ENCODE data around the gene CBY2. TPM values are rescaled to one million over a fixed set of nuclear protein-coding genes. Genes with fewer than 3 reads are reported as not detected.

Gene CBY2
- polyA plus RNA-seq, 1 donor from 2014 or later: not detected

DNA sequence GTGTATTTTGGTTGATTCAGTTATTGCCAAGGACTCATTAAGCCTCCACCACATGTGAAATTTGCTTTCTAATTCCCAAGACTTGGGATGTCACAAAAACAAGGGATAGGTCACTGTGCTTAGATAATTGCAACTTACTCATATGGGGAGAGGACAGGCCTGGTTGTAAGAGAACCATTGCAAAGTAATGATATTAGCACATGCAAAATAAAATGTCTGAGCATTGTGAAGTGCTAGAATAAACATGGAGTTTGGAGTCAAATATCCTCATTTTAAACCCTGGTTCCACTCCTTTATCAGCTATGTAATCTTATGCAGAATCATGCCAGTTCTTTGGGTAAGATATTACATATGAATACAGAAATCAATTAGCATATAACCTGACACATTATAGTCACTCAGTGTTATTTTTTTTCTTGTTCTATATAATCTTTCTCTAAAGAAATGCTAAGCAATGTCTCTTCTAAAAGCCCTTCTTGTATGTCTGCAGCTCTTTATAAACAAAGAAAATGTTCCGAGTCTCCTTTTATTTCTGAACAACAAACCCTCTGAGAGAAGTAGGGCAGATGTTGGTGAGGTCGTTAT is 5.5 kb downstream of the CBY2 start:
- H3K36me3 ChIP-seq (ENCODE audit: insufficient read depth, low read length): no peaks in the 10 kb centered on the region
- H2AFZ ChIP-seq (ENCODE audit: low read depth, low read length): no peak overlapping the region
- H3K27ac ChIP-seq (ENCODE audit: low read length): peak overlapping the region; percentile 49
- no peaks in the 10 kb centered on the region for H3F3A ChIP-seq (ENCODE audit: insufficient read depth, low read length, poor library complexity, severe bottlenecking)
- no peaks in the 10 kb centered on the region for H4K20me1 ChIP-seq (ENCODE audit: insufficient read depth)
- H3K27me3 ChIP-seq (ENCODE audit: insufficient read depth, low read depth, low read length): no peaks in the 10 kb centered on the region
- TF ChIP-seq, protein P1, sequence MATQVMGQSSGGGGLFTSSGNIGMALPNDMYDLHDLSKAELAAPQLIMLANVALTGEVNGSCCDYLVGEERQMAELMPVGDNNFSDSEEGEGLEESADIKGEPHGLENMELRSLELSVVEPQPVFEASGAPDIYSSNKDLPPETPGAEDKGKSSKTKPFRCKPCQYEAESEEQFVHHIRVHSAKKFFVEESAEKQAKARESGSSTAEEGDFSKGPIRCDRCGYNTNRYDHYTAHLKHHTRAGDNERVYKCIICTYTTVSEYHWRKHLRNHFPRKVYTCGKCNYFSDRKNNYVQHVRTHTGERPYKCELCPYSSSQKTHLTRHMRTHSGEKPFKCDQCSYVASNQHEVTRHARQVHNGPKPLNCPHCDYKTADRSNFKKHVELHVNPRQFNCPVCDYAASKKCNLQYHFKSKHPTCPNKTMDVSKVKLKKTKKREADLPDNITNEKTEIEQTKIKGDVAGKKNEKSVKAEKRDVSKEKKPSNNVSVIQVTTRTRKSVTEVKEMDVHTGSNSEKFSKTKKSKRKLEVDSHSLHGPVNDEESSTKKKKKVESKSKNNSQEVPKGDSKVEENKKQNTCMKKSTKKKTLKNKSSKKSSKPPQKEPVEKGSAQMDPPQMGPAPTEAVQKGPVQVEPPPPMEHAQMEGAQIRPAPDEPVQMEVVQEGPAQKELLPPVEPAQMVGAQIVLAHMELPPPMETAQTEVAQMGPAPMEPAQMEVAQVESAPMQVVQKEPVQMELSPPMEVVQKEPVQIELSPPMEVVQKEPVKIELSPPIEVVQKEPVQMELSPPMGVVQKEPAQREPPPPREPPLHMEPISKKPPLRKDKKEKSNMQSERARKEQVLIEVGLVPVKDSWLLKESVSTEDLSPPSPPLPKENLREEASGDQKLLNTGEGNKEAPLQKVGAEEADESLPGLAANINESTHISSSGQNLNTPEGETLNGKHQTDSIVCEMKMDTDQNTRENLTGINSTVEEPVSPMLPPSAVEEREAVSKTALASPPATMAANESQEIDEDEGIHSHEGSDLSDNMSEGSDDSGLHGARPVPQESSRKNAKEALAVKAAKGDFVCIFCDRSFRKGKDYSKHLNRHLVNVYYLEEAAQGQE (IDR thresholded peaks at IDR 0.05; ENCODE audit: borderline replicate concordance): no peak
- TF ChIP-seq RAD21 (conservative IDR thresholded peaks at IDR 0.05) (no peak), EP300 (conservative IDR thresholded peaks at IDR 0.05; ENCODE audit: poor library complexity, severe bottlenecking) (no peak), TAF1 (IDR thresholded peaks at IDR 0.05; ENCODE audit: low read depth) (no peak), EZH2 (IDR thresholded peaks at IDR 0.05; ENCODE audit: borderline replicate concordance, insufficient read depth, low read length, poor library complexity, severe bottlenecking) (no peak), POLR2AphosphoS5 (IDR thresholded peaks at IDR 0.05) (no peak)
- TF ChIP-seq, protein P2, sequence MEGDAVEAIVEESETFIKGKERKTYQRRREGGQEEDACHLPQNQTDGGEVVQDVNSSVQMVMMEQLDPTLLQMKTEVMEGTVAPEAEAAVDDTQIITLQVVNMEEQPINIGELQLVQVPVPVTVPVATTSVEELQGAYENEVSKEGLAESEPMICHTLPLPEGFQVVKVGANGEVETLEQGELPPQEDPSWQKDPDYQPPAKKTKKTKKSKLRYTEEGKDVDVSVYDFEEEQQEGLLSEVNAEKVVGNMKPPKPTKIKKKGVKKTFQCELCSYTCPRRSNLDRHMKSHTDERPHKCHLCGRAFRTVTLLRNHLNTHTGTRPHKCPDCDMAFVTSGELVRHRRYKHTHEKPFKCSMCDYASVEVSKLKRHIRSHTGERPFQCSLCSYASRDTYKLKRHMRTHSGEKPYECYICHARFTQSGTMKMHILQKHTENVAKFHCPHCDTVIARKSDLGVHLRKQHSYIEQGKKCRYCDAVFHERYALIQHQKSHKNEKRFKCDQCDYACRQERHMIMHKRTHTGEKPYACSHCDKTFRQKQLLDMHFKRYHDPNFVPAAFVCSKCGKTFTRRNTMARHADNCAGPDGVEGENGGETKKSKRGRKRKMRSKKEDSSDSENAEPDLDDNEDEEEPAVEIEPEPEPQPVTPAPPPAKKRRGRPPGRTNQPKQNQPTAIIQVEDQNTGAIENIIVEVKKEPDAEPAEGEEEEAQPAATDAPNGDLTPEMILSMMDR (IDR thresholded peaks at IDR 0.05; ENCODE audit: poor library complexity, severe bottlenecking): no peak
- H3K9me3 ChIP-seq (ENCODE audit: low read length): no peaks in the 10 kb centered on the region
- no peaks in the 10 kb centered on the region for H3K79me2 ChIP-seq (replicated peaks; ENCODE audit: insufficient read depth, low read length)
- H3K9me2 ChIP-seq (ENCODE audit: insufficient read depth, low read length): no peaks in the 10 kb centered on the region
- no peak overlapping the region for H3K4me2 ChIP-seq (ENCODE audit: low read length)
- peak overlapping the region; percentile 4 for H3K4me3 ChIP-seq (ENCODE audit: low read length)
- H3K9ac ChIP-seq (ENCODE audit: low read length): no peak overlapping the region

DNA sequence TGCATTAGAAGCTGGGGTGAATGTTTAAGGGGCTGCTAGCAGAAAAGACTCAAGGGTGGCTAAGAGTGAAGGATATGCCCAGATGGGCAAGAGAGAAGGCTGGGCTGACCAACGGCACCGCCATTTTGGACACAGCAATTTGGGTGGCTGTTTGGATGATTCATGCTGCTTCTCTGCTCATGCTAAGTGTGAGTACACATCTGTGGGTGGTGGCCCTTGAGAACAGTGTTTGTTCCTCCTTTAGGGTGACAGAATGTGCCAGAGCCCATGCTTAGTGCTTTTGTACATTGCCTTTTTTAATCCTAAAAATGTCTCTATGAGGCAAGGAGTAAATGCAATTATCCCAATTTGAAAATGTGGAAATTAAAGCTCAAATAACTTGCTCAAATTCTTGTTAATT is 9.8 kb downstream of the CBY2 start:
- H3K4me3 ChIP-seq (ENCODE audit: low read length): no peak overlapping the region
- no peaks in the 10 kb centered on the region for H3F3A ChIP-seq (ENCODE audit: insufficient read depth, low read length, poor library complexity, severe bottlenecking)
- H3K9ac ChIP-seq (ENCODE audit: low read length): no peak overlapping the region
- TF ChIP-seq EP300 (conservative IDR thresholded peaks at IDR 0.05; ENCODE audit: poor library complexity, severe bottlenecking) (no peak), POLR2AphosphoS5 (IDR thresholded peaks at IDR 0.05) (no peak)
- no peaks in the 10 kb centered on the region for H4K20me1 ChIP-seq (ENCODE audit: insufficient read depth)
- no peak overlapping the region for H3K27ac ChIP-seq (ENCODE audit: low read length)
- no peaks in the 10 kb centered on the region for H3K9me2 ChIP-seq (ENCODE audit: insufficient read depth, low read length)
- H2AFZ ChIP-seq (ENCODE audit: low read depth, low read length): no peak overlapping the region
- no peak overlapping the region for H3K4me2 ChIP-seq (ENCODE audit: low read length)
- no peaks in the 10 kb centered on the region for H3K27me3 ChIP-seq (ENCODE audit: insufficient read depth, low read depth, low read length)
- H3K9me3 ChIP-seq (ENCODE audit: low read length): no peaks in the 10 kb centered on the region
- H3K36me3 ChIP-seq (ENCODE audit: insufficient read depth, low read length): no peaks in the 10 kb centered on the region
- H3K79me2 ChIP-seq (replicated peaks; ENCODE audit: insufficient read depth, low read length): no peaks in the 10 kb centered on the region

DNA sequence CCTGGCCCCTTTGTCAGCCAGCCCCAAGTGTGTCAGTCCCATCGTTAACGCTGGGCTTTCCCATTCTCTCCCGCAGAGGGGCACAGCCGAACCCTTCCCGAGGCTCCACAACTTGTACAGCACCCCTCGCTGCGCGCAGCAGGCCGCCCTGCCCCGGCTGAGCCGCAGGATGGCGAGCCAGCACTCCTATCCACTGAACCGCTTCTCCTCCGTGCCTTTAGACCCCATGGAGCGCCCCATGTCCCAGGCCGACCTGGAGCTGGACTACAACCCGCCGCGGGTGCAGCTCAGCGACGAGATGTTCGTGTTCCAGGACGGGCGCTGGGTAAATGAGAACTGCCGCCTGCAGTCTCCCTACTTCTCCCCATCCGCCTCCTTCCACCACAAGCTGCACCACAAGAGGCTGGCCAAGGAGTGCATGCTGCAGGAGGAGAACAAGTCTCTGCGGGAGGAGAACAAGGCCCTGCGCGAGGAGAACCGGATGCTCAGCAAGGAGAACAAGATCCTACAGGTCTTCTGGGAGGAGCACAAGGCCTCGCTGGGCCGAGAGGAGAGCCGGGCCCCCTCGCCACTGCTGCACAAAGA is 11.1 kb downstream of the CBY2 start:
- H3K9me3 ChIP-seq (ENCODE audit: low read length): no peaks in the 10 kb centered on the region
- no peaks in the 10 kb centered on the region for H3K9me2 ChIP-seq (ENCODE audit: insufficient read depth, low read length)
- no peaks in the 10 kb centered on the region for H3K79me2 ChIP-seq (replicated peaks; ENCODE audit: insufficient read depth, low read length)
- H3K4me3 ChIP-seq (ENCODE audit: low read length): no peak overlapping the region
- no peak for TF ChIP-seq SMC3 (conservative IDR thresholded peaks at IDR 0.05; ENCODE audit: poor library complexity)
- no peak for TF ChIP-seq MXI1 (conservative IDR thresholded peaks at IDR 0.05; ENCODE audit: poor library complexity, severe bottlenecking)
- TF ChIP-seq, protein P2 (IDR thresholded peaks at IDR 0.05; ENCODE audit: poor library complexity, severe bottlenecking): no peak
- no peak for TF ChIP-seq POLR2AphosphoS5 (IDR thresholded peaks at IDR 0.05)
- no peak for TF ChIP-seq RAD21 (conservative IDR thresholded peaks at IDR 0.05)
- no peak for TF ChIP-seq TAF1 (IDR thresholded peaks at IDR 0.05; ENCODE audit: low read depth)
- TF ChIP-seq EP300 (conservative IDR thresholded peaks at IDR 0.05; ENCODE audit: poor library complexity, severe bottlenecking): no peak
- TF ChIP-seq, protein P1 (IDR thresholded peaks at IDR 0.05; ENCODE audit: borderline replicate concordance): no peak
- TF ChIP-seq EZH2 (IDR thresholded peaks at IDR 0.05; ENCODE audit: borderline replicate concordance, insufficient read depth, low read length, poor library complexity, severe bottlenecking): no peak
- H4K20me1 ChIP-seq (ENCODE audit: insufficient read depth): no peaks in the 10 kb centered on the region
- H3K36me3 ChIP-seq (ENCODE audit: insufficient read depth, low read length): no peaks in the 10 kb centered on the region
- no peaks in the 10 kb centered on the region for H3F3A ChIP-seq (ENCODE audit: insufficient read depth, low read length, poor library complexity, severe bottlenecking)
- no peak overlapping the region for H2AFZ ChIP-seq (ENCODE audit: low read depth, low read length)
- no peak overlapping the region for H3K4me2 ChIP-seq (ENCODE audit: low read length)
- no peaks in the 10 kb centered on the region for H3K27me3 ChIP-seq (ENCODE audit: insufficient read depth, low read depth, low read length)
- no peak overlapping the region for H3K27ac ChIP-seq (ENCODE audit: low read length)
- no peak overlapping the region for H3K9ac ChIP-seq (ENCODE audit: low read length)

Measured in neural cell (in vitro differentiated cells).